ENCODE measurements around the gene ECEL1. TPM values are rescaled to one million over a fixed set of nuclear protein-coding genes. Genes with fewer than 3 reads are reported as not detected.
A peak's percentile ranks its signal among the peaks of the same experiment; 100 is the strongest.
"Not testable (repeated sequence)": the region's sequence is repeated elsewhere in the genome, so short reads cannot be mapped to it uniquely, and the experiment has no call there.

The ECEL1 gene
- total RNA-seq, 1 experiment from 2014 or later, result not detected

DNA sequence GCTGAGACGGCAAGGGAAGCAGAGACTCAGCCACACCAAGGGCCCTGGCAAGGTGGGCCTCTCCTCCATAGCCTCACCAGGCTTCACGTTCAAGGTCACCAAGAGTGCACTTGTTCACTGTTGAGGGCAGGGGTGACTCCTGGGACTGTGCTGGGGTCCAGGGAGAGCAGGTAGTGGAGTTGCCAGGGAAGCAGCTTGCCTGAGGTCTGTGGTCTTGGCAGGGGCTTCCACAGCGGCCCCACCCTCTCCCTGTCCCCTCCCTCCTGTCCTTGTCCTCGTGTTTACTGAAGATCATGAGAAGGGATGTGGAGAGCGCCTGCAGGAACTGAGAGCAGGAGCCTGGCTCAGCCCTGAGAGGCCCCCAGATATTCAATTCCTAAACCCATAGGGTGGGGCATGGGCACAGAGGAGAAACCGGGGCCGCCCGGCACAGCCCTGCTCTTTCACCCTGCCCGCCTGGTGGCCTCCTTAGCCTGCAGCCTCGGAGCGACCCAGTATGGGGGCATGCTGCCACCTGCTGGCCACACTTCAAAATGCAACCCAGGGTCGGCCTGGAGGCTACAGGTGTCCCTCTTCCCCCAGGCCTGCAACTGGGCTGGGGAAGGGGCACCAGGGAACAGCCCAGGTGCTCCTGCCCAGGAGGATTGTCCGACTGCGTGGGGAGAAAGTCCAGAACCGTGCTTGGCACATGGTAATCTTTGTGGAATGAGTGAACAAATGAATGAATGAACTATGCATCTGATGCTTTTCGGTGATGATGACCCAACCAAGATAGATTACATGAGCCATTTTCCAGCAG lies 47.2 kb downstream of the ECEL1 start:
- not testable (repeated sequence) for H3K9ac ChIP-seq (ENCODE audit: low read length); H3K27ac ChIP-seq (ENCODE audit: low read length); H3K4me2 ChIP-seq (ENCODE audit: low read depth, low read length, poor library complexity, severe bottlenecking); H3K4me3 ChIP-seq (ENCODE audit: low read length); H3K9me2 ChIP-seq (replicated peaks; ENCODE audit: insufficient read depth, low read length); H3K27me3 ChIP-seq (ENCODE audit: low read length); H3K36me3 ChIP-seq (ENCODE audit: insufficient read depth, low read length); H3K79me2 ChIP-seq (ENCODE audit: low read length); H4K20me1 ChIP-seq (ENCODE audit: insufficient read depth, low read depth, low read length); H3K4me1 ChIP-seq (ENCODE audit: low read length); H2AFZ ChIP-seq (ENCODE audit: low read length); H3K9me3 ChIP-seq (ENCODE audit: low read length)
- peak; percentile 95 for DNase-seq

DNA sequence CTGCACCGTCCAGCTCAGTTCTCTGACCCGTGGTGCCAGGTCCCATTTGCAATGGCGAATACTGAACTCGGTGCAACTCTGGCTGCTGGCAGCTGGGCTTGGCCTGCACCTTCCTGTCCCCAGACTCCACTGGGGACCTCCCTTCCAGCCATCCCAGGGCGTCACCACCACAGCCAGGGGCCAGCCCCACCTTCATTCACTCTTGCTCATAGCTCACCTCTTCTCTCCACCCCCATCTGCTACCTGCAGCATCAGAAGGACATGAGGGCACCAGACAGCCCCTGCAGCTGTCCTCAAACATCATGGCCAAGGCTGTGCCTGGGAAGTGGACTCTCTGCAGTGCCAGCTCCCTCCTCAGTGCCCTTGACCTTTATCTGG lies 47.9 kb downstream of the ECEL1 start:
- Histone ChIP-seq H3K9me2 (replicated peaks; ENCODE audit: insufficient read depth, low read length) (no peaks in the 10 kb centered on the region), H3K27ac (ENCODE audit: low read length) (no peak overlapping the region)
- no peak for DNase-seq

DNA sequence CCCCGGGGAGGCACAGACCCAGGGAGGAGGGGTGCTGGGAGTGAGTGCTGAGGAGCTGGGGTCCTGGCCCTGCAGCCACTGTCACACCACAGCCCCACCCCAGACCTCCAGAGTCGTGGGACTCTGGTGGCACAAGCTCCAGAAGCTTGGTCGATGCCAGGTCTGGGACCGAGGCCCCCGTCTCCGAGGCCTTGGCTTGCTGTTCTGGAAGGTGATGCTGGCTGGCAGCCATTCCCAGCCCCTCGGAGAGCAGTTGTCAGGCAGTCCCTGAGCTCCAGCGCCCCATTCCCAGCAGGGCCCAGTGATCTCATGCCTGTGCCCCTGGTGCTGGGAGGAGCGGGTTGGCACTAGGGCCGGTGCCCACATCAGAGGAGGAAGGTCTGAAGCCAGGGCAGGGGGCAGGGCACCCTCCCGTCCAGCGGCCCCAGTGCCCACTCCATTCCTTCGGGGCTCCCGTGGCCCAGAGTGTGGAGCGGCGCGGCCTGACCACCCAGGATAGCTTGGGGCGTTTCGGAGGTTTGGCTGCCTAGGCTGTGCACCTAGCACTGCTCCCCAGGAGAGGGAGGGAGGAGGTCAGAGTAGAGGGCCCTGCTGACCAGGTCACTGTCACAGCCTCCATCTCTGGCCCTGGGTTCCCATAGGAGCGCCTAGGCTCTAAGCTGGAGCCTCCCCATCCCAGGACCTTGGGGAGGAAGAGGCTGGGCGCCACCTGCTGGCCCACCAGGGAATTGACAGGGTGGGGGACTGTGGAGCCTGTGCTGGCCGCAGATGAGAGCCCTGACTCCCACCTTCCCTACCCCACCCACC lies 48.5 kb downstream of the ECEL1 start:
- Histone ChIP-seq H2AFZ (ENCODE audit: low read length) (no peak overlapping the region), H3K9me2 (replicated peaks; ENCODE audit: insufficient read depth, low read length) (no peaks in the 10 kb centered on the region), H3K9me3 (ENCODE audit: low read length) (no peaks in the 10 kb centered on the region), H3K9ac (ENCODE audit: low read length) (no peak overlapping the region), H3K36me3 (ENCODE audit: insufficient read depth, low read length) (no peaks in the 10 kb centered on the region), H3K4me1 (ENCODE audit: low read length) (peaks cover 4% of the 10 kb centered on the region), H3K79me2 (ENCODE audit: low read length) (no peaks in the 10 kb centered on the region), H3K27ac (ENCODE audit: low read length) (no peak overlapping the region), H3K27me3 (ENCODE audit: low read length) (no peaks in the 10 kb centered on the region), H3K4me2 (ENCODE audit: low read depth, low read length, poor library complexity, severe bottlenecking) (no peak overlapping the region), H3K4me3 (ENCODE audit: low read length) (no peak overlapping the region), H4K20me1 (ENCODE audit: insufficient read depth, low read depth, low read length) (no peaks in the 10 kb centered on the region)
- peak; percentile 48 for DNase-seq

More for the DNA sequence above, 47.9 kb downstream of the ECEL1 start:
- Histone ChIP-seq H3K9me3 (ENCODE audit: low read length) (no peaks in the 10 kb centered on the region), H3K9ac (ENCODE audit: low read length) (no peak overlapping the region), H2AFZ (ENCODE audit: low read length) (no peak overlapping the region), H3K36me3 (ENCODE audit: insufficient read depth, low read length) (no peaks in the 10 kb centered on the region), H3K4me2 (ENCODE audit: low read depth, low read length, poor library complexity, severe bottlenecking) (no peak overlapping the region), H3K27me3 (ENCODE audit: low read length) (no peaks in the 10 kb centered on the region), H3K4me1 (ENCODE audit: low read length) (no peaks in the 10 kb centered on the region), H3K4me3 (ENCODE audit: low read length) (no peak overlapping the region), H3K79me2 (ENCODE audit: low read length) (no peaks in the 10 kb centered on the region), H4K20me1 (ENCODE audit: insufficient read depth, low read depth, low read length) (no peaks in the 10 kb centered on the region)

DNA sequence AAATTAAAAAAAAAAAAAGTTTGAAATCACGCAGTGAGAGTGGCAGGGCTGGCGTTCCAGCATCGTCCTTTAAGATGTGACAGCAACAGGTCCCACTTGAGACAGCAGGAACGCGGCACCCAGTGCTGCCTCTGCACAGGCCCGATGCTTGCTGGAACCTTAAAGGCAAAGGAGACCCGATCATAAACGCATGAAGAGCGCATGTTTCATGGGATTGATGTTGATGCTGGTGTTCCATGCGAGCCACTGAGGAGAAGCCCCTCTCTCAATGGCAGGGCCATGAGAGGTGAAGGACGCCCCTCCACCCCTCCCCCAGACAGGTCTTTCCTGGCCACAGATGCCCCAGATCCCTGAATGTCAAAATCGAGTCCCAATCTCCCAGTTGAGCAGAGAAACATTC lies 49.5 kb downstream of the ECEL1 start:
- H3K4me1 ChIP-seq (ENCODE audit: low read length), result peaks cover 11% of the 10 kb centered on the region
- H3K9ac ChIP-seq (ENCODE audit: low read length), result no peak overlapping the region
- H3K4me3 ChIP-seq (ENCODE audit: low read length), result no peak overlapping the region
- H3K79me2 ChIP-seq (ENCODE audit: low read length), result no peaks in the 10 kb centered on the region
- H3K9me2 ChIP-seq (replicated peaks; ENCODE audit: insufficient read depth, low read length), result no peaks in the 10 kb centered on the region
- no peak overlapping the region for H3K27ac ChIP-seq (ENCODE audit: low read length)
- no peaks in the 10 kb centered on the region for H3K36me3 ChIP-seq (ENCODE audit: insufficient read depth, low read length)
- no peak for DNase-seq
- H3K27me3 ChIP-seq (ENCODE audit: low read length), result no peaks in the 10 kb centered on the region
- no peaks in the 10 kb centered on the region for H4K20me1 ChIP-seq (ENCODE audit: insufficient read depth, low read depth, low read length)
- no peaks in the 10 kb centered on the region for H3K9me3 ChIP-seq (ENCODE audit: low read length)
- H3K4me2 ChIP-seq (ENCODE audit: low read depth, low read length, poor library complexity, severe bottlenecking), result no peak overlapping the region
- no peak overlapping the region for H2AFZ ChIP-seq (ENCODE audit: low read length)

DNA sequence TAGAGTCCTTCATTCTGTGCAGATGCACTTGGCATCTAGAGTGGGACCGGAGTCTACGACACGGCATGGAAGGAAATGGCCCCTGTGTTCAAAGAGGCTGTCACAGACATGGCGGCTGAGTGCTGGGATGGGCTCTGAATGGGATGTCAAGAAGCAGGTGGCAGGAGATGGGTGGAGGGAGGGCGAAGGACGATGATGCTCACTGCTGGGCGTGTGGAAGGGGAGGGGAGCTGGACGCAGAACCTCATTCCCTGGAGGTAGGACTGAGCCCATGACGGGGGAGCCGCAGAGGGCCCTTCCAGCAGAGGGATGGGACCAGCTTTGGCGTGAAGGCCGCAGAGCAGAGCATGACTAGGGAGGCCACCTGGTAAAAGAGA lies 50.5 kb downstream of the ECEL1 start:
- H2AFZ ChIP-seq (ENCODE audit: low read length), result no peak overlapping the region
- no peak overlapping the region for H3K9ac ChIP-seq (ENCODE audit: low read length)
- H3K4me3 ChIP-seq (ENCODE audit: low read length), result no peak overlapping the region
- H3K9me3 ChIP-seq (ENCODE audit: low read length), result no peaks in the 10 kb centered on the region
- H3K9me2 ChIP-seq (replicated peaks; ENCODE audit: insufficient read depth, low read length), result no peaks in the 10 kb centered on the region
- H3K27me3 ChIP-seq (ENCODE audit: low read length), result no peaks in the 10 kb centered on the region
- H3K4me1 ChIP-seq (ENCODE audit: low read length), result peaks cover 11% of the 10 kb centered on the region
- DNase-seq, result no peak
- H4K20me1 ChIP-seq (ENCODE audit: insufficient read depth, low read depth, low read length), result no peaks in the 10 kb centered on the region
- H3K4me2 ChIP-seq (ENCODE audit: low read depth, low read length, poor library complexity, severe bottlenecking), result no peak overlapping the region
- H3K36me3 ChIP-seq (ENCODE audit: insufficient read depth, low read length), result no peaks in the 10 kb centered on the region
- H3K79me2 ChIP-seq (ENCODE audit: low read length), result no peaks in the 10 kb centered on the region
- H3K27ac ChIP-seq (ENCODE audit: low read length), result no peak overlapping the region

DNA sequence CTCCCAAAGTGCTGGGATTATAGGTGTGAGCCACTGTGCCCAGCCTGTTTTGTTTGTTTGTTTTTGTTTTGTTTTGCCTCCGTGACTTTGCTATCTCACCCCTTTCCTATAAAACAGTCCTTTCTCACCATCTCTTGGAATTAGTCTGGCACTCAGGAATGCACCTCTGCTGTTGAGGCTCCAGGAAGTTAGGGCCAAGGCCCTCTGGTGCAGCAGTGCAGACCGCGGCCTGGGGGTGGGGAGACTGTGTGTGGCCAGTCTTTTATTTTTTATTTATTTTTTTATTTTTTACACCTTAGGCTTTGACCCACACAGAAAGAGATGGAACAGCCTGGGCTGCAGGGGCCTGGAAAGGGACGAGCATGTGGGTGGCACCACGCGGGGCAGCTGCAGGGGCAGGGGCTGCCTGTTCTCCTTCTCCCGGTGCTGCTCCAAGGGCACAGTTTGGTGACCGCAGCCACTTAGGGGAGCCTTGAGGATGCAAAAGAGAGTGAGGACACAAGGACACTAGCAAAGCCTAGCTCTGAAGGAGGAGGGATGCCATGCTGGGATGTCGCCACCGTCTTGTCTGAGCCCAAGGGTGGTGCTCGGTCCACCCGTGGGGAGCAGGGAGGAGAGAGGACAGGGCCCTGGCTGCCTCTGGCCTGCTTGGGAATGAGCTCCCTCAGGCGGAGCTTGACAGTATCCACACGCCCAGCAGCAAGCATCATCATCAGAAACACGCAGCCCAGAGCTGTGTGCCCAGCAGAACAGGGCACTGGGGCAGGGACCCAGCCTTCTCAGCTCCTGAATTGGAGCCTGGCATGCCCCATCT lies 51.0 kb downstream of the ECEL1 start:
- H3K9me2 ChIP-seq (replicated peaks; ENCODE audit: insufficient read depth, low read length), result no peaks in the 10 kb centered on the region
- no peak overlapping the region for H3K27ac ChIP-seq (ENCODE audit: low read length)
- no peaks in the 10 kb centered on the region for H3K79me2 ChIP-seq (ENCODE audit: low read length)
- DNase-seq, result no peak
- H3K4me2 ChIP-seq (ENCODE audit: low read depth, low read length, poor library complexity, severe bottlenecking), result no peak overlapping the region
- no peaks in the 10 kb centered on the region for H3K9me3 ChIP-seq (ENCODE audit: low read length)
- no peak overlapping the region for H3K9ac ChIP-seq (ENCODE audit: low read length)
- H3K4me3 ChIP-seq (ENCODE audit: low read length), result no peak overlapping the region
- H3K27me3 ChIP-seq (ENCODE audit: low read length), result no peaks in the 10 kb centered on the region
- H4K20me1 ChIP-seq (ENCODE audit: insufficient read depth, low read depth, low read length), result no peaks in the 10 kb centered on the region
- H3K4me1 ChIP-seq (ENCODE audit: low read length), result peaks cover 11% of the 10 kb centered on the region
- no peaks in the 10 kb centered on the region for H3K36me3 ChIP-seq (ENCODE audit: insufficient read depth, low read length)
- no peak overlapping the region for H2AFZ ChIP-seq (ENCODE audit: low read length)

DNA sequence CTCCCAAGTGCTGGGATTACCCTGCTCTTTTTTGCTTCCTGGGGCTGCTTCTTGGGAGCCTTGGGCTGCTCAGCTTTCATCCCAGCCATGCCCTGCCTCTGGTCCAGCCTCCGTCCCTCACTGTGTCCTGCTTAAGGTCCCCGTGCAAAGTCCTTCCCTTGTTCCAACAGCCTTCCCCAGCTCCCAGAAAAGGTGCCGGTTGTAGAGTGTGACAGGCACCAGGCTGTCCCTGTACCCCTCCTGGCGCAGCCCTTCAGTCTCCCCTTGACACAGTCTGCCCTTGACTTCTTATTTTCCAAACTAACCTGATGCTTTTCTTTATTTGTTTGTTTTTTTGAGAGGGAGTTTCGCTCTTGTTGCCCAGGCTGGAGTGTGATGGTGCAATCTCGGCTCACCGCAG lies 51.8 kb downstream of the ECEL1 start:
- Histone ChIP-seq H3K9me3 (ENCODE audit: low read length) (no peaks in the 10 kb centered on the region), H4K20me1 (ENCODE audit: insufficient read depth, low read depth, low read length) (no peaks in the 10 kb centered on the region), H3K27ac (ENCODE audit: low read length) (no peak overlapping the region), H3K36me3 (ENCODE audit: insufficient read depth, low read length) (no peaks in the 10 kb centered on the region), H3K4me2 (ENCODE audit: low read depth, low read length, poor library complexity, severe bottlenecking) (no peak overlapping the region), H3K4me3 (ENCODE audit: low read length) (no peak overlapping the region), H2AFZ (ENCODE audit: low read length) (no peak overlapping the region), H3K27me3 (ENCODE audit: low read length) (no peaks in the 10 kb centered on the region), H3K9ac (ENCODE audit: low read length) (no peak overlapping the region), H3K79me2 (ENCODE audit: low read length) (no peaks in the 10 kb centered on the region), H3K9me2 (replicated peaks; ENCODE audit: insufficient read depth, low read length) (no peaks in the 10 kb centered on the region), H3K4me1 (ENCODE audit: low read length) (peaks cover 11% of the 10 kb centered on the region)
- DNase-seq, result no peak

DNA sequence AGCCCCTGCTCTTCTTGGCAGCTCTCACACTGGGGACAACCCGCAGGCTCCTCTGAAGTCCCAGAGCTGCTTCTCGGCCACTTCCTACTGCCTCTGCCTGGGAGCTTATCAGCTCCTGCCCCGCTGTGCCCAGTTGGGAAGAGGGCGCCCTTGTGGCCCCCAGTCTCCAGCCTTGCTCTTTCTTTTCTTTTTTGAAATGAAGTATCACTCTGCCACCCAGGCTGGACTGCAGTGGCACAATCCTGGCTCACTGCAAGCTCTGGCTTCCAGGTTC lies 52.3 kb downstream of the ECEL1 start:
- no peak overlapping the region for H3K4me3 ChIP-seq (ENCODE audit: low read length)
- no peak overlapping the region for H3K9ac ChIP-seq (ENCODE audit: low read length)
- H4K20me1 ChIP-seq (ENCODE audit: insufficient read depth, low read depth, low read length), result no peaks in the 10 kb centered on the region
- H2AFZ ChIP-seq (ENCODE audit: low read length), result no peak overlapping the region
- no peaks in the 10 kb centered on the region for H3K36me3 ChIP-seq (ENCODE audit: insufficient read depth, low read length)
- H3K79me2 ChIP-seq (ENCODE audit: low read length), result no peaks in the 10 kb centered on the region
- H3K9me2 ChIP-seq (replicated peaks; ENCODE audit: insufficient read depth, low read length), result no peaks in the 10 kb centered on the region
- no peak overlapping the region for H3K27ac ChIP-seq (ENCODE audit: low read length)
- H3K27me3 ChIP-seq (ENCODE audit: low read length), result no peaks in the 10 kb centered on the region
- no peak overlapping the region for H3K4me2 ChIP-seq (ENCODE audit: low read depth, low read length, poor library complexity, severe bottlenecking)
- no peak for DNase-seq
- no peaks in the 10 kb centered on the region for H3K9me3 ChIP-seq (ENCODE audit: low read length)
- H3K4me1 ChIP-seq (ENCODE audit: low read length), result peaks cover 11% of the 10 kb centered on the region

Measured in Karpas-422 (cell line).